T-helper 9 cell (primary cell): ENCODE data around the gene PXDN.
"Not testable (repeated sequence)": the region's sequence is repeated elsewhere in the genome, so short reads cannot be mapped to it uniquely, and the experiment has no call there.

Source experiments
- DNase-seq: peaks from one replicate; pipeline ENCODE4 v3.0.0-alpha.2; 2020

The PXDN gene

GRCh38 chr2:1718339-1719220, 25.7 kb downstream of the PXDN start:
- DNase-seq = no peak

GRCh38 chr2:1717113-1717512, 27.2 kb downstream of the PXDN start:
- no peak for DNase-seq

GRCh38 chr2:1716441-1716840, 27.9 kb downstream of the PXDN start:
- DNase-seq = no peak

- not testable (repeated sequence) for DNase-seq
Observed at GRCh38 chr2:1716014-1716305, 28.4 kb downstream of the PXDN start.

- DNase-seq = no peak
Observed at GRCh38 chr2:1715184-1716013, 28.9 kb downstream of the PXDN start.

- DNase-seq = no peak
Observed at GRCh38 chr2:1714291-1715064, 29.8 kb downstream of the PXDN start.

GRCh38 chr2:1713839-1714236, 30.5 kb downstream of the PXDN start:
- no peak for DNase-seq

- no peak for DNase-seq
Observed at GRCh38 chr2:1713142-1713838, 31.0 kb downstream of the PXDN start.

- no peak for DNase-seq
Observed at GRCh38 chr2:1709946-1710560, 34.3 kb downstream of the PXDN start.

GRCh38 chr2:1709335-1709605, 35.0 kb downstream of the PXDN start:
- DNase-seq = no peak

- no peak for DNase-seq
Observed at GRCh38 chr2:1708476-1709334, 35.6 kb downstream of the PXDN start.

- DNase-seq = no peak
Observed at GRCh38 chr2:1707771-1708418, 36.4 kb downstream of the PXDN start.

GRCh38 chr2:1706089-1706841, 38.0 kb downstream of the PXDN start:
- DNase-seq = not testable (repeated sequence)

- no peak for DNase-seq
Observed at GRCh38 chr2:1705557-1706076, 38.7 kb downstream of the PXDN start.

- no peak for DNase-seq
Observed at GRCh38 chr2:1704631-1705556, 39.4 kb downstream of the PXDN start.

GRCh38 chr2:1702186-1702565, 42.1 kb downstream of the PXDN start:
- no peak for DNase-seq

GRCh38 chr2:1701556-1702185, 42.6 kb downstream of the PXDN start:
- no peak for DNase-seq

- no peak for DNase-seq
Observed at GRCh38 chr2:1701020-1701419, 43.3 kb downstream of the PXDN start.
